ENCODE data around the gene KCP.

The KCP gene

DNA sequence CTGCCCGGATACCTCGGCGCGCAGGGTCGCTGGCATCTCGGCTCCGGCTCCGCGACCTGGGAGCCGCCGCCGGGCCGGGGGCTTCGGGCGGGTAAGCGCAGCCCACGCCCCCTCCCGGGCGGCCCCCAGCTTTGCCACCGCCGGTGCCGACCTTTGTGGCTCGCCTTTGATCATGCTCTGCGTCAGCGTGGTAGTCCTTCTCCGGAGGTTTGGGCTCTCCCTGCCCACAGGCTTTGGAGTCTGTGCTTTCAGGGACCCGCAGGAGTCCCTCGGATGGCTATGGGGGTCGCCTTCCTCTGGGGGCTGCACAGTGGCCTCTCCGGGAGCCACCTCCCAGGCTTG, 40.6 kb downstream of the KCP start:
- DNase-seq, result no peak

DNA sequence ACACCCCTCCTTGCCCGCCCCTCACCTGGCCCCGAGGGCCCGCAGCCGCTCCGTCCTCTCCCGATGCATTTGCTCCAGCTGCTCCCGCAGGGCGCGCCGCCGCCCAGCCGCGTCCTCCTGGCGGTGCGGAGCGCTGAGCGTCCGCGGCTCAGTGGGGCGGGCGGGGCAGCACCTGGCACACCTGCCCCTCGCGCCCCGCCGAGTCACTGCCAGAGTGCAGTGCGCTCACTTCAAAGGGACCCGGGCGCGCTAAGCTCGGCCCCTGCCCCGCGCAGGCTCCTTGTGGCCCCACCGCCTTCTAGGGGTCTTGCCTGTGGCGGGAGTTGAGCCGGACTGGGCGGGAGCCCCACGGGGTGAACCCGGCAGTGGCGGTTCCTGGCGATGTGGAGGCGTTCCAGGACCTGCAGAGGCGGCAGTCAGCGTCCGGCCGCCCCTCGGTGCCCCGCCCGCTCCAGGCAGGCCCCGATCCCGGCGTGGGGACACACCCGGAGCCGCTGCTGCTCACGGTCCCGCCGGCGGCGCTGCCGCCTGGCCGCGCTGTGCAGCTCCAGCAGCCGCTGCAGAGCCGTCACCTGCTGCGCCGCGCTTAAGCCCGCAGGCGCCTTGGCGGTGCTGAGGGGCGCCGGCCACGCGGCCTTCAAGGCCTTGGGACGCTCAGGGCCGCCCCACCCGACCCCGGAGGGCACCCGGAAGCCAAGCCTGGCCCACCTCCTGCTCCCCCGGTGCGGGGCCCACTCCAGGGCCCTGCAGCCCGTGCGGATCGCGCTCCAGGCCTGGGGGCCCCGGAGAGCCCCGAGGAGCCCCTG, 41.2 kb downstream of the KCP start:
- no peak for DNase-seq

- no peak for DNase-seq
Measured at GRCh38 chr7:128868624-128869137, 41.8 kb downstream of the KCP start.

DNA sequence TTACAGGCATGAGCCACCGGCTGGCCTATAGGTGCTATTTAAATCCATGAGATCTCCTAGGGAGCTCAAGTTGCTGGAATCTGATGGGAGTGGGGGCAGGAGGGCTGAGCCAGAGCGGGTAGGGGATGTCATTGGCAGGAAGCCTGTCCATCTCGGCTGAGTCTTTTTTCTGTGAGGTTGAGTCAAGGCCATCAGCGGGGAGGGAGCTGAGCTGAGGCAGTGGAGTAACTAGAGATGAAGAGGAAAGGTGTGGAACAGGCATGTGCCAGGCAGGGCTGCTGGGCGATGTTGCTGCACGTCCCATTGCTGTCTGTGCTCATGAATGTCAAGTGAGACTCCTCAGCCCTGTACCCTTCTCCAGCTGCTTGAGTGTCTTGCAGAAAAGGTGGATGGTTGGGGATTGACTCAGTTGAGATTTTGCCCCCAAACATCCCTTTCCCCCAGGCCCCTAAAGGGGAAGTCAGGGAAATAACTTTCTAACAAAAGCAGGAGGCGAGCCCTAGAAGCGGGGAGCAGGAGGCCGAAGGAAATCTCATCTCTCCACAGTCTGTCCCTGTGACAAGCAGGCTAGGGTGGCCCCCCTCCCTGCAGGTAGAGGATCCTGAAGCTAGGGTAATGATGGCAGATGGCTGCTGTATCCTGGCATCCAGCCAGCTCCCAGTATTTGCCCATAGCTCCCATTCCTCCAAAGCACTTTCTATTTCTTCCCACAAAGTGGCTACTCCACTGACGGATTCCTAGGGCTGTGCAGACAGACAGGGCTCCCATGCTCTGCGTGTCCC, 42.5 kb downstream of the KCP start:
- no peak for DNase-seq

- DNase-seq, result no peak
Measured at GRCh38 chr7:128867241-128867640, 43.3 kb downstream of the KCP start.

DNA sequence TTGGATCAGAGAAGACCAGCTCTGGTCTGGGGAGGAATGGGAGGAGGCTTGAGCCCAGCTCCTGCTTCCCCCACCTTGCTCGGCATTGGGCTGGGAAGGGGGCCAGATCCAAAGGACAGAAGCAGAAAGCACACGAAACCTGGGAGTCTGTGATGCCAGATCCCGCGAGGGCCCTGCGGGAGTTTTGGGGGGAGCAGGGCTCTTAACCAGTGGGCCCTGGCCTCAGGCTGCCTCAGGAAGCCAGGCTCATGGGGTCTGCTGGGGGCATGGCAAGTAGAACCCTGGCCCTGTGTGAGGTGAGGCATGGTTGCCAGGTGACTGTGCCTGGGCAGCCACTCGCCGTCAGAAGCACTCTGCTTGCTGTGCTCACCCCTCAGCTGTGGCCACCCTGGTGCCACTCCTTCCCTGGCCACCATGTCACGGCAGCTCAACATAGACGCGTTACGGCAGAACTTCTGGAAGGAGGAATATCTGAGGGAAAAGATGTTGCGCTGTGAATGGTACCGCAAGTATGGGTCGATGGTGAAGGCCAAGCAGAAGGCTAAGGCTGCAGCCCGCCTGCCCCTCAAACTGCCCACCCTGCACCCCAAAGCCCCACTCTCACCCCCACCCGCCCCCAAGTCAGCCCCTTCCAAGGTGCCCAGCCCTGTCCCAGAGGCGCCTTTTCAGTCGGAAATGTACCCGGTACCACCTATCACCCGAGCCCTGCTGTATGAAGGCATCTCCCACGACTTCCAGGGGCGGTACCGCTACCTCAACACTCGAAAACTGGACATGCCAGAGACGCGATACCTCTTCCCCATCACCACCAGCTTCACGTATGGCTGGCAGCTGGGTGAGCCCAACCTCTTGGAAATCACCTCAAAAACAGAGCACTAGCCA, 44.3 kb downstream of the KCP start:
- DNase-seq, result no peak

DNA sequence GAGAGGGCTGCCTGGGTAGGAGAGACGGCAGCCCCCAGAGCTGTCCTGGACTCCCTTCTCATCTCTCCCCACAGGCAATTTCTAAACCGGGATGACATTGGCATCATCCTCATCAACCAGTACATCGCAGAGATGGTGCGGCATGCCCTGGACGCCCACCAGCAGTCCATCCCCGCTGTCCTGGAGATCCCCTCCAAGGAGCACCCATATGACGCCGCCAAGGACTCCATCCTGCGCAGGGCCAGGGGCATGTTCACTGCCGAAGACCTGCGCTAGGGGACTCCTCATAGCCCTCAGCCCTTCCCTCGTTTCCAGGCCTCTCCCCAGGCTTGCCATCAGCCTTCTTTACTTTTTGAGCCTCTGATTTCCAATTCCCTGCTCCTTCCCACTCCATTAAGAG, 45.2 kb downstream of the KCP start:
- DNase-seq, result no peak

- no peak for DNase-seq
Measured at GRCh38 chr7:128863433-128863989, 47.0 kb downstream of the KCP start.

DNA sequence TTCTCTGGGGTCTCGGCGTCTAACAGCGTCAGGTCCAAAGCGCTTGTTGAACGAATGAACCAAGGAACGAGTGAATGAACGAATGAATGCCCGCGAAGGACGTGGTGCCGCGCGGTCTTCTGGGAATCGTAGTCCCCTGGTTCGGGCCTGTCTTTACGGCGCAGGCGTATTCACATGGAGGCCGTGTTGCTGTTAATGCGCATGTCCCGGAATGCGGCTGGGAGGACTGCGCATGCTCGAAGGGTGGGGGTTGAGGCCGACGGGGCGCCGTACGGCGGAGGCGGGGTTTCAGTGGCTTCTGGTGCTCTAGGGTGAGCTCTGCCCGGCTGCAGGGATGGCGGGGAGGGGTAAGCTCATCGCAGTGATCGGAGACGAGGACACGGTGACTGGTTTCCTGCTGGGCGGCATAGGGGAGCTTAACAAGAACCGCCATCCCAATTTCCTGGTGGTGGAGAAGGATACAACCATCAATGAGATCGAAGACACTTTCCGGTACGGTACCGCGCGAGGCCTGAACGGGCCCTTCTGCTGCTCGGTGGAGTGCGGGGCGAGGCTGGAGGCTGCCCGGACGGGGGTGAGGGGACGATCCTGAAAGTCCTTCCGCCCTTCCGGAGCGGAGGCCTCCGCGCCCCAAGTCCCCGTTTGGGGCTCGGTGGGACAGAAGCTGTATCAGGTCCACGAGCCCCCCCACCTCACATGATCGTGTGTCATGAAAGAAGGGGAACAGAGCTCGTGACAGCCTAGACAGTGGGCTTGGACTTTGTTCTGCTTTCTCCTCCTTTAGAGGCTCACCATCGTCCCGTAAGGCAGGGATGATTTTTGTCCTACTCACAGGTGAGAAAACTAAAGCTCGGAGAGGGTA, 47.7 kb downstream of the KCP start, which contains the start of gene ATP6V1F:
Gene ATP6V1F, plus strand, starts transcription at position 286 of the 862 bp plus-strand sequence. Its CDS starts 49 bp downstream, at position 335.
- DNase-seq, result peak; percentile 65

DNA sequence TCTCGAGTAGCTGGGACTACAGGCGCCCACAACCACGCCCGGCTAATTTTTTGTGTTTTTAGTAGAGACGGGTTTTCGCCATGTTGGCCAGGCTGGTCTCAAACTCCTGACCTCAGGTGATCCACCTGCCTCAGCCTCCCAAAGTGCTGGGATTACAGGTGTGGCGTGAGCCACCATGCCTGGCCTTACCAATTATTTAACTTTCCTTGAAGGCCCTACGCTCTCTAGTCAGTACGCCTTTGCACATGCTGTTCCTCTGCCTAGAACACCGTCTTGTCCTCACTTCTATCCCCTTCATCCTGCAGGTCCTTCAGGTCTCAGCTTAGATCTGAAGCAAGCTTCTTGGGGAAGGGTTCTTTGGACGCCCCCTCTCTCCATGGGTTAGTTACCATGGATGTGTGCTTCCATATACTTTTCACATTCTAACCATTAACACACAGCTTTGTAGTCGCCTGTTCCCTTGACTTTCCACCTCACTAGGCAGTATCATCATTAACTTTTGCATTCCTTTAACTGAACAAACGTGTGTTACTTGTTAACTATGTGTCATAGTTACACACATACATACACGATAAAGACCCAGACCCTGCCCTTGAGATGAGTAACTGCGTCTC, 48.4 kb downstream of the KCP start:
- DNase-seq, result no peak

- DNase-seq, result no peak
Measured at GRCh38 chr7:128860158-128861073, 50.1 kb downstream of the KCP start.

DNA sequence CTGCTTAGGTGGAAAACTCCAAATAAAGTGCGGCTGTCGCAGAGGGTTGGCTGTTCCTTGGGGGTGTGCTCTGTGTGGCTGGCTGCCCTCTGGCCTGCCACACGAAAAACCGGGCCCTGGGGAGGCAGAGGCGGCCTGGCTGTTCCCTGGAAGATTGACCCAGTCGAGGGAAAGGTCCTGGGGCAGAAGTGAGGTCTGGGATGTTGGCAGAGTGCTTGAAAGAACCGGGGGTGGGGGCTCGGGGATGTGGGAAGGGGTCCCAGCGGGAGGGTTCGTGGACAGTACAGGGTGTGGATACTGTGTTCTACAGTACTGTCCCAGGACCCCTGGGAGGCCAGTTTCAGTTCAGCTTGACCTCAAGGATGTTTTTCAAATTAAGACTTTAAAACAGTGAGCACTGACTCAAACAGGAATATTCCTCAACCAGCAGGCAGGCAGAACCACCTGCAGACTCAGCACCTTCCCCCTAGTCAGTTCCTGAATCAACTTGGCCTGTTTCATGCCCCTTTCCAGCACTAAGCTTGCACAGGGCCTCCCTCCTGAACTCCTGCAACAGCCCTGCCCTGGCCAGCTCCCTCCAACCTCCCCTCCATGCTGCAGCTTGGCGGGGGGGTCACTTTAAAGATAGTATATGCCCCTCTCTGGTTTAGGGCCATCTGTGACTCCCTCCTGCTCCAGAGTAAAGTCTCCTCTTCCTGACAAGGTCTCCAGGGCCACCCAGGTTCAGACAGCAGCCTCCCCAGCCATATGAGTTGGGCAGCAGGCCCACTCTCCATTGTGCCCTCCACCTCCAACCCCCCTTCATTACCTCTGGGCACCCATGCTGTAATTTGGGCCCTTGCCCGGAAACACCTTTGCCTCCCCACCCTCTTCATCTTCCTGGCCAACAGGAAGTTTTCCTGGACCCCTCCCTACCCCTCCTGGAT, 51.0 kb downstream of the KCP start:
- DNase-seq, result no peak

- no peak for DNase-seq
Measured at GRCh38 chr7:128858380-128859231, 51.9 kb downstream of the KCP start.

DNA sequence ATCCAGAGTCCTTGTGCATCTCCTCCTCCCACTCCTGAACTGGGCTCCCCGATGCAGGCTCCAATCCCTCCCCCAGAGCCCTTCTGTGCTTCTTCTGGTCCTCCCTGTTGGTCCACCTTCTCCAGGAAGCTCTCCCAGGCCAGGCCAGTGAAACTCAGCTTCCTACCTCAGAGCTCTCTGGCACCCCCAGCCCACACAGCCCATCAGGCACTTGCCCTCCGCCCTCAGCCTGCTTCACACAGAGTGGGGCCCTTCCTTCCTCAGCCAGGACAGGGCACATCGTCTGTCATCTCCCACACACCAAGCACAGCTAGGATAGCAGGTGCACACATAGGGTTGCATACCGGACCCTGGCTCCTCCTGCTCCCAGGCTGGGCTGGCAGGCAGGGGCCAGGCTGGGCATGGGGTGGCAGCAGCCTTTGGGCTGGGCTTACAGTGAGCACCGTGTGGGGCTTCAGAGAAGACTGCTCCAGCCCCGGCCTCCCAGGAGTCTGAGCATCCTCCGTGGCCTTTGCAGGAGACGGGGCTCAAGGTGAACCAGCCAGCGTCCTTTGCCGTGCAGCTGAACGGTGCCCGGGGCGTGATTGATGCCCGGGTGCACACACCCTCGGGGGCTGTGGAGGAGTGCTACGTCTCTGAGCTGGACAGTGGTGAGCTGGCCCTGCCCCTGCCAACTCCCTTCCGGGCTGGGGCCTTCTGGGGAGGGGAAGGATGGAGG, 54.3 kb downstream of the KCP start:
- no peak for DNase-seq

DNA sequence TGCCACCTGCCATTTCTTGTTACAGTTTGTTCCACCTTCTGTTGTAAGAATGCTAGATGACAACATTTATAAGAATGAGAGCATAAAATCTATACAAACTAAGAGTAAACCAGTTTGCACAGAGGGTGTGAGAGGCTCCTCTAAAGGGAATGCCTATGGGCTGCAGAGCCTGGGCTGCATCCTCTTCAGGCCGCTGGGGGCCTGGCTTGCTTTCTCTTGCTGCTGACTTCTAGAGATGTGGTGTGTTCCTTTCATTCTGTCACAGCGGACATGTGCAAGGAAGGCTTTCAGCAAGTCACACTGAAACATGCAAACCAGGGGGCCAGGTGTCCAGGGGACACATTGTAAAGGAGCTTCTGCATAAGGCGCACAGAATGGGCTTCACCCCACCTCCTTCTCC, 55.0 kb downstream of the KCP start:
- DNase-seq, result no peak

- no peak for DNase-seq
Measured at GRCh38 chr7:128854396-128854795, 56.1 kb downstream of the KCP start.

DNA sequence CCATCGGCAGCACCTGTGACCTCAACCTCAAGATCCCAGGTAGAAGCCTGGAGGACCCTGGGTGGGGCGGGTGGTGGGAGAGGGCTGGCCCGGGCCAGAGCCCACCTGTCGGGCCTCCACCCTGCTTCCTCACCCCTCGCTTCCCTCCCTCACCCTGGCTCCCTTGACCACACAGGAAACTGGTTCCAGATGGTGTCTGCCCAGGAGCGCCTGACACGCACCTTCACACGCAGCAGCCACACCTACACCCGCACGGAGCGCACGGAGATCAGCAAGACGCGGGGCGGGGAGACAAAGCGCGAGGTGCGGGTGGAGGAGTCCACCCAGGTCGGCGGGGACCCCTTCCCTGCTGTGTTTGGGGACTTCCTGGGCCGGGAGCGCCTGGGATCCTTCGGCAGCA, 56.7 kb downstream of the KCP start:
- DNase-seq, result no peak

Data from SIG-M5 (cell line).